ENCODE measurements around the gene TBC1D22B.

GRCh38 chr6:37375376-37375775 is 117.8 kb downstream of the TBC1D22B start:
- TF ChIP-seq POLR2A (IDR thresholded peaks at IDR 0.05) = no peak
- TF ChIP-seq CTCF (IDR thresholded peaks at IDR 0.05) = no peak
- no peak for TF ChIP-seq POLR2AphosphoS5 (IDR thresholded peaks at IDR 0.05)
